ENCODE measurements around the gene MAPK7.

DNA sequence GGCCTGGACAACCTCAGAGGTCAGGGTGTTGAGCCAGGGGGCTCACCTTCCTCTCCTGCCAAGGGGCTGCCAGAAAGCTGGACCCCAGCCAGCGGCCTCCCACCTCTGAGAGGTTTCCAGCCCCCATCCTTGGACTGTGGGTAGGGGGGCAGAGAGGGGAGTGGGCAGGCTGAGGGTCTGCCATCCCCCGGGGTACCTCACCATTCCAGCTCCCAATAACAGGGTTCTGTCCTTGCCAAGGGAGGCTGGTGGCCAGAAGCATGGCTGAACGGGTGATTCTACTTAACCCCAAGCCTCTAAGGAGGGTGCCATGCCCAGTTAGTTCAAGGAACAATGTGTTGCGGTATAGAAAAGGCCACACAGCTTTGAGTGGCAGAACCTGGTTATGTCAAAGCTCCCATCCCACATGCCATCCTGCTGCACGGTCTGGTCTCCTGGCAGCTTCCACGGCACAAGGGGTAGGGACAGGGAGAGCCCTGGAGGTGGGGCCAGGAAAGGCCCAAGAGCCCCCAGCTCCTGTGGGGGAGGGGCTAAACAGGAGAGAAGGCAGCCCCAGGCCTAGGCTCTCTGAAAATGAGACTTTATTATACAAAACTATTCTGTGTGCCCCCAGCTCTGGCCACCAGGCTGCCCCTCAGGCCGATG, 35.6 kb upstream of the MAPK7 start:
- TF ChIP-seq, protein P1, sequence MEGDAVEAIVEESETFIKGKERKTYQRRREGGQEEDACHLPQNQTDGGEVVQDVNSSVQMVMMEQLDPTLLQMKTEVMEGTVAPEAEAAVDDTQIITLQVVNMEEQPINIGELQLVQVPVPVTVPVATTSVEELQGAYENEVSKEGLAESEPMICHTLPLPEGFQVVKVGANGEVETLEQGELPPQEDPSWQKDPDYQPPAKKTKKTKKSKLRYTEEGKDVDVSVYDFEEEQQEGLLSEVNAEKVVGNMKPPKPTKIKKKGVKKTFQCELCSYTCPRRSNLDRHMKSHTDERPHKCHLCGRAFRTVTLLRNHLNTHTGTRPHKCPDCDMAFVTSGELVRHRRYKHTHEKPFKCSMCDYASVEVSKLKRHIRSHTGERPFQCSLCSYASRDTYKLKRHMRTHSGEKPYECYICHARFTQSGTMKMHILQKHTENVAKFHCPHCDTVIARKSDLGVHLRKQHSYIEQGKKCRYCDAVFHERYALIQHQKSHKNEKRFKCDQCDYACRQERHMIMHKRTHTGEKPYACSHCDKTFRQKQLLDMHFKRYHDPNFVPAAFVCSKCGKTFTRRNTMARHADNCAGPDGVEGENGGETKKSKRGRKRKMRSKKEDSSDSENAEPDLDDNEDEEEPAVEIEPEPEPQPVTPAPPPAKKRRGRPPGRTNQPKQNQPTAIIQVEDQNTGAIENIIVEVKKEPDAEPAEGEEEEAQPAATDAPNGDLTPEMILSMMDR (conservative IDR thresholded peaks at IDR 0.05; ENCODE audit: low read depth, low read length) = no peak
- no peak for TF ChIP-seq EZH2 (IDR thresholded peaks at IDR 0.05; ENCODE audit: borderline replicate concordance, low read depth, low read length, poor library complexity, severe bottlenecking)
